Kidney (tissue), 14 donors: ENCODE data around the gene PTPRT. TPM values are rescaled to one million over a fixed set of nuclear protein-coding genes. Genes with fewer than 3 reads are reported as not detected.

Source experiments
- DNase-seq, 5 donors: peaks; one replicate each; pipeline ENCODE4 v3.0.0-alpha.2; 2013 to 2020
- FAIRE-seq: peaks from 2 replicates; lab custom pipeline; 2012; peaks lifted over from hg19 to GRCh38; lab: Jason Lieb, UNC
- H3K27ac ChIP-seq, 2 donors: one replicate each; pipeline ENCODE4 v1.7.0; 2013; ENCODE audit warnings: low read depth in 2 of 2, low read length in 2 of 2, inconsistent platforms in 1 of 2
- H3K27me3 ChIP-seq: one replicate; pipeline ENCODE4 v1.7.1; 2013; ENCODE audit warnings: low read length, inconsistent platforms; ENCODE audit not compliant: control insufficient read depth, insufficient read depth
- H3K36me3 ChIP-seq, 3 donors: one replicate each; pipeline versions ENCODE4 v1.7.0 to v1.7.1; 2013; ENCODE audit warnings: low read length in 3 of 3, control low read depth in 1 of 3, inconsistent platforms in 1 of 3; ENCODE audit not compliant: insufficient read depth in 3 of 3, control insufficient read depth in 2 of 3
- H3K4me1 ChIP-seq, 3 donors: one replicate each; pipeline versions ENCODE4 v1.7.0 to v1.7.1; 2013; ENCODE audit warnings: low read length in 3 of 3, inconsistent platforms in 1 of 3, low read depth in 1 of 3; ENCODE audit not compliant: control insufficient read depth in 2 of 3, insufficient read depth in 2 of 3
- H3K4me3 ChIP-seq, 3 donors: one replicate each; pipeline versions ENCODE4 v1.7.0 to v1.8.1; 2013; ENCODE audit warnings: low read length in 3 of 3, control low read depth in 1 of 3, inconsistent platforms in 1 of 3
- H3K9ac ChIP-seq, 3 donors: one replicate each; pipeline versions ENCODE4 v1.7.0 to v1.7.1; 2013; ENCODE audit warnings: low read length in 3 of 3, control low read depth in 1 of 3, inconsistent platforms in 1 of 3
- H3K9me3 ChIP-seq, 3 donors: one replicate each; pipeline versions ENCODE4 v1.7.0 to v1.7.1; 2013; ENCODE audit warnings: low read length in 3 of 3, control low read depth in 1 of 3, inconsistent platforms in 1 of 3; ENCODE audit not compliant: control insufficient read depth in 2 of 3, insufficient read depth in 1 of 3
- CTCF ChIP-seq: IDR thresholded peaks from 3 replicates; pipeline ENCODE4 v1.5.1; 2012; ENCODE audit warnings: mild to moderate bottlenecking, moderate library complexity, borderline replicate concordance; ENCODE audit not compliant: insufficient read depth; ENCODE audit errors: extremely low read depth
- intact Hi-C: fragments of 100-400 bp; cut with DNase I; formaldehyde crosslinking; loops from one replicate; pipeline ENCODE4 v1.11.1; 2022
- polyA plus RNA-seq: library from polyadenylated mRNA; stranded (reverse); fragments of 350-450 nt; fragmentation: Illumina TruSeq; extraction: RNeasy Lipid Tissue Mini Kit (QIAGEN cat#74804); gene quantifications from one replicate; pipeline ENCODE4 v1.2.3, GENCODE V29; 2014; ENCODE audit warnings: low read depth, low replicate concordance; ENCODE audit not compliant: insufficient read depth
- total RNA-seq: library from RNA; stranded (reverse); fragmentation: NEBNext Ultra II Directional; extraction: Animal tissue kit (Norgen Biotek cat#: 25700); gene quantifications from one replicate; pipeline ENCODE4 v1.2.1, GENCODE V29; 2021
- donor health status: control.
- donor health status: control.
- donor health status: control.
- donor health status: control.
- donor health status: control.
- donor health status: DM: yes; HTN: yes; CAD: no.
- donor health status: Normal renal cell carcinoma (clear cell type).

Gene PTPRT
- total and polyA plus RNA-seq, 2 donors from 2014 or later = 0.60 TPM; not detected in 1

GRCh38 chr20:43161716-43162115, 28.0 kb downstream of the PTPRT start:
- intact Hi-C loops = no loop called here
- no peak overlapping the region for H3K4me3 ChIP-seq
- peaks cover 0 to under 1% (median 0%) of the 10 kb centered on the region in 3 donors for H3K4me1 ChIP-seq
- H3K9ac ChIP-seq = no peak overlapping the region
- no peak for TF ChIP-seq CTCF
- H3K27ac ChIP-seq = no peak overlapping the region
- H3K27me3 ChIP-seq = no peaks in the 10 kb centered on the region
- no peaks in the 10 kb centered on the region for H3K36me3 ChIP-seq
- no peaks in the 10 kb centered on the region for H3K9me3 ChIP-seq
- DNase-seq (no peak), FAIRE-seq (no peak)

GRCh38 chr20:43160941-43161340, 28.8 kb downstream of the PTPRT start:
- Histone ChIP-seq H3K9me3 (no peaks in the 10 kb centered on the region), H3K27me3 (no peaks in the 10 kb centered on the region), H3K4me1 (no peaks in the 10 kb centered on the region), H3K4me3 (no peak overlapping the region), H3K9ac (no peak overlapping the region), H3K27ac (no peak overlapping the region), H3K36me3 (no peaks in the 10 kb centered on the region)
- intact Hi-C loops = no loop called here
- DNase-seq = no peak
- no peak for FAIRE-seq
- TF ChIP-seq CTCF = no peak

GRCh38 chr20:43159994-43160393, 29.7 kb downstream of the PTPRT start:
- Histone ChIP-seq H3K9ac (no peak overlapping the region), H3K27me3 (no peaks in the 10 kb centered on the region), H3K9me3 (no peaks in the 10 kb centered on the region), H3K27ac (no peak overlapping the region), H3K36me3 (no peaks in the 10 kb centered on the region), H3K4me3 (no peak overlapping the region), H3K4me1 (no peaks in the 10 kb centered on the region)
- intact Hi-C loops = no loop called here
- no peak for TF ChIP-seq CTCF
- FAIRE-seq (no peak), DNase-seq (no peak)

GRCh38 chr20:43155366-43156100, 34.2 kb downstream of the PTPRT start:
- Histone ChIP-seq H3K4me1 (no peaks in the 10 kb centered on the region), H3K27ac (no peak overlapping the region), H3K36me3 (no peaks in the 10 kb centered on the region), H3K9me3 (no peaks in the 10 kb centered on the region), H3K9ac (no peak overlapping the region), H3K27me3 (no peaks in the 10 kb centered on the region), H3K4me3 (no peak overlapping the region)
- TF ChIP-seq CTCF = no peak
- no peak for FAIRE-seq
- no peak for DNase-seq
- intact Hi-C loops = no loop called here
